ACC112 (cell line): ENCODE results near the gene NINL.

ENCODE experiments used
- H2AFZ ChIP-seq: fragments of 200-600 bp; sonication (generic); one replicate; pipeline ENCODE4 v1.6.0; 2017; ENCODE audit warnings: antibody characterized with exemption, low read length; ENCODE audit not compliant: unreplicated experiment
- H3K27ac ChIP-seq: fragments of 200-600 bp; sonication (generic); 2 replicates; pipeline ENCODE4 v1.5.1; 2014; ENCODE audit warnings: low read depth, mild to moderate bottlenecking, antibody characterized with exemption, low read length, moderate library complexity
- H3K27me3 ChIP-seq: fragments of 200-600 bp; sonication (generic); 2 replicates; pipeline ENCODE4 v1.6.1; 2014; ENCODE audit warnings: mild to moderate bottlenecking, antibody characterized with exemption, low read length, moderate library complexity, mixed read lengths; ENCODE audit not compliant: insufficient read depth
- H3K36me3 ChIP-seq: fragments of 200-600 bp; sonication (generic); 2 replicates; pipeline ENCODE4 v1.6.1; 2016; ENCODE audit warnings: mild to moderate bottlenecking, antibody characterized with exemption, low read length, moderate library complexity, mixed read lengths; ENCODE audit not compliant: insufficient read depth
- H3K4me1 ChIP-seq: fragments of 200-600 bp; sonication (generic); one replicate; pipeline ENCODE4 v1.6.1; 2016; ENCODE audit warnings: low read length, mixed read lengths; ENCODE audit not compliant: insufficient read depth, unreplicated experiment, control insufficient read depth
- H3K4me3 ChIP-seq: fragments of 200-600 bp; sonication (generic); 2 replicates; pipeline ENCODE4 v1.5.1; 2014; ENCODE audit warnings: mild to moderate bottlenecking, low read depth, low read length
- H3K79me2 ChIP-seq: fragments of 200-600 bp; sonication (generic); one replicate; pipeline ENCODE4 v1.6.0; 2016; ENCODE audit warnings: low read length; ENCODE audit not compliant: control insufficient read depth, unreplicated experiment, insufficient read depth

NINL gene

DNA sequence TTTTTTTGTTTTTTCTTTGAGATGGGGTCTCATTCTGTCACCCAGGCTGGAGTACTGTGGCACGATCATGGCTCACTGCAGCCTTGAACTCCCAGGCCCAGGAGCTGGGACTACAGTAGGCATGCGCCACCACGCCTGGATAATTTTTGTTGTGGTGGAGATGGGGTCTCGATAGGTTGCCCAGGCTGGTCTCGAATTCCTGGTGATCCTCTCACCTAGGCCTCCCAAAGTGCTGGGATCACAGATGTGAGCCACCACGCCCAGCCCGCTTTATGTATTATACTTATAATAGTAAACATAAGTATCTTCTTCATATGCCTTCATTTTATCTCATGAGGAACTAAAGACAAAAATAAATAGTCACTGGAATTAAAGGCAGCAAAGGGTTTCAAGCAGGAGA lies 114.3 kb downstream of the NINL start:
- H3K36me3 ChIP-seq: no peaks in the 10 kb centered on the region
- no peak overlapping the region for H2AFZ ChIP-seq

GRCh38 chr20:25470045-25470444 lies 115.3 kb downstream of the NINL start:
- no peak overlapping the region for H2AFZ ChIP-seq
- H3K4me1 ChIP-seq: no peaks in the 10 kb centered on the region
- no peaks in the 10 kb centered on the region for H3K79me2 ChIP-seq
- H3K27me3 ChIP-seq: no peaks in the 10 kb centered on the region
- no peaks in the 10 kb centered on the region for H3K36me3 ChIP-seq
- no peak overlapping the region for H3K4me3 ChIP-seq
- H3K27ac ChIP-seq: no peak overlapping the region

More for the DNA sequence above, 114.3 kb downstream of the NINL start:
- H3K4me1 ChIP-seq: no peaks in the 10 kb centered on the region
- H3K79me2 ChIP-seq: no peaks in the 10 kb centered on the region
- H3K27ac ChIP-seq: no peak overlapping the region
- no peaks in the 10 kb centered on the region for H3K27me3 ChIP-seq
- no peak overlapping the region for H3K4me3 ChIP-seq

GRCh38 chr20:25469558-25469957 lies 115.8 kb downstream of the NINL start:
- Histone ChIP-seq H3K4me1 (no peaks in the 10 kb centered on the region), H2AFZ (no peak overlapping the region), H3K4me3 (no peak overlapping the region), H3K27ac (no peak overlapping the region), H3K36me3 (no peaks in the 10 kb centered on the region), H3K79me2 (no peaks in the 10 kb centered on the region), H3K27me3 (no peaks in the 10 kb centered on the region)

DNA sequence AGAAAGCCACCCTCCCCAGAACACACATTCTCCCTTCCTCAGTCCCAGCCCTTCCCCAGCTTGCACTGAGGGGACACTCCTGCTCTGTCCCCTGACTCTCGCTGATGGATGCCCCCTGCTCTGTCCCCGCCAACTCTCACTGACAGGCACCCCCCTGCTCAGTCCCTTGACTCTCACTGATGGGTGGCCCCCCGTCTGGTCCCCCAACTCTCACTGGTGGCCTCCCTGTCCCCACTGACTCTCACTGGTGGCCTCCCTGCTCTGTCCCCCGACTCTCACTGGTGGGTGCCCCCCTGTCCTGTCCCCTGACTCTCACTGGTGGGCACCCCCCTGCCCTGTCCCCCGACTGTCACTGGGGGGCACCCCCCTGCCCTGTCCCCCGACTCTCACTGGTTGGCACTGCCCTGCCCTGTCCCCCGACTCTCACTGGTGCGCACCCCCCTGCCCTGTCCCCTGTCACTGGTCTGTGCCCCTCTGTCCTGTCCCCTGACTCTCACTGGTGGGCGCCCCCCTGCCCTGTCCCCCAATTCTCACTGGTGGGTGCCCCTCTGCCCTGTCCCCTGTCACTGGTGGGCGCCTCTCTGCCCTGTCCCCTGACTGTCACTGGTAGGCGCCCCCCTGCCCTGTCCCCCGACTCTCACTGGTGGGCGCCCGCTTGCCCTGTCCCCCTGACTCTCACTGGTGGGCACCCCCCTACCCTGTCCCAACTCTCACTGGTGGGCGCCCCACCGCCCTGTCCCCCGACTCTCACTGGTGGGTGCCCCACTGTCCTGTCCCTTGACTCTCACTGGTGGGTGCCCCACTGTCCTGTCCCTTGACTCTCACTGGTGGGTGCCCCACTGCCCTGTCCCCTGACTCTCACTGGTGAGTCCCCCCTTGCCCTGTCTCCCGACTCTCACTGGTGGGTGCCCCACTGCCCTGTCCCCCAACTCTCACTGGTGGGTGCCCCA lies 116.9 kb downstream of the NINL start:
- no peaks in the 10 kb centered on the region for H3K79me2 ChIP-seq
- H3K4me1 ChIP-seq: no peaks in the 10 kb centered on the region
- H3K4me3 ChIP-seq: no peak overlapping the region
- H2AFZ ChIP-seq: no peak overlapping the region
- H3K27me3 ChIP-seq: no peaks in the 10 kb centered on the region
- no peaks in the 10 kb centered on the region for H3K36me3 ChIP-seq
- H3K27ac ChIP-seq: no peak overlapping the region

DNA sequence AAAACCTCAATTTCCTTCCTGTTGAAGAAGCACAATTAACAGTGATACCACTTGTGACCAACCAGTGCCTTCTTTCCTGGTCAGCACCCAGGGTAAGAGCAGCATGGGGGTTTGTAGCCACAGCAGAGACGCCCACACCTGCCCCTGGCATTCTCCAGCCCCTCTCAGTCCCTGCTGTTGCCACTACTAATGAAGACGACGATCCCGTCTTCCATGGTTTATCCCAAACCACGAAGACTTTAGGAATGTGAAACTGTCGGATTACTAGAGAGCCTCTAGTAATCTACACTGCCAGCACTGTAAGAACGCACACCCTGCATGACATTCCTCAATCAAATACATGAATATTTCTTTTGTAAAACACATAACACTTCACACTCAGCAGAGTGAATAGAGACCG lies 117.9 kb downstream of the NINL start:
- Histone ChIP-seq H3K27ac (no peak overlapping the region), H3K27me3 (no peaks in the 10 kb centered on the region), H3K36me3 (no peaks in the 10 kb centered on the region), H3K79me2 (no peaks in the 10 kb centered on the region), H2AFZ (no peak overlapping the region), H3K4me3 (no peak overlapping the region), H3K4me1 (no peaks in the 10 kb centered on the region)

DNA sequence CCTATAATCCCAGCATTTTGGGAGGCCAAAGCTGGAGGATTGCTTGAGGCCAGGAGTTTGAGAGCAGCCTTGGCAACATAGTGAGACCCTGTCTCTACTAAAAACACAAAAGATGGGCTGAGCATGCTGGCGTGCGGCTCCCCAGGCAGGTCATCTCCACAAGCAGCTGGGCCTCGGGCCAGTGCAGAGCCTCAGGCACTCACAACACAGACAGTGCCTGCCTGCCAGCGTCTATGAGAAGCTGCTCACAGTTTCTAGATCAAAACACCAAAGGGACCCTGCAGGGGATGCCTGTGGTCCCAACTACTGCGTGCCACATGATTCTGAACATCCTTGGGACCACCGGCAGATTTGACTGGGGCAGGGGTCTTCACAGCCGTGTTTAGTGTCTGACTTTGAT lies 118.5 kb downstream of the NINL start:
- Histone ChIP-seq H3K27me3 (no peaks in the 10 kb centered on the region), H3K4me3 (no peak overlapping the region), H3K36me3 (no peaks in the 10 kb centered on the region), H3K79me2 (no peaks in the 10 kb centered on the region), H3K4me1 (no peaks in the 10 kb centered on the region), H2AFZ (no peak overlapping the region), H3K27ac (no peak overlapping the region)

- no peaks in the 10 kb centered on the region for H3K4me1 ChIP-seq
- no peaks in the 10 kb centered on the region for H3K36me3 ChIP-seq
- no peaks in the 10 kb centered on the region for H3K27me3 ChIP-seq
- H3K79me2 ChIP-seq: no peaks in the 10 kb centered on the region
- H3K4me3 ChIP-seq: no peak overlapping the region
- H2AFZ ChIP-seq: no peak overlapping the region
- H3K27ac ChIP-seq: no peak overlapping the region
Observed at GRCh38 chr20:25465243-25466135, 119.8 kb downstream of the NINL start.

- Histone ChIP-seq H3K79me2 (no peaks in the 10 kb centered on the region), H3K4me1 (no peaks in the 10 kb centered on the region), H3K27me3 (no peaks in the 10 kb centered on the region), H3K4me3 (no peak overlapping the region), H2AFZ (no peak overlapping the region), H3K36me3 (no peaks in the 10 kb centered on the region), H3K27ac (no peak overlapping the region)
Observed at GRCh38 chr20:25464501-25465242, 120.7 kb downstream of the NINL start.

DNA sequence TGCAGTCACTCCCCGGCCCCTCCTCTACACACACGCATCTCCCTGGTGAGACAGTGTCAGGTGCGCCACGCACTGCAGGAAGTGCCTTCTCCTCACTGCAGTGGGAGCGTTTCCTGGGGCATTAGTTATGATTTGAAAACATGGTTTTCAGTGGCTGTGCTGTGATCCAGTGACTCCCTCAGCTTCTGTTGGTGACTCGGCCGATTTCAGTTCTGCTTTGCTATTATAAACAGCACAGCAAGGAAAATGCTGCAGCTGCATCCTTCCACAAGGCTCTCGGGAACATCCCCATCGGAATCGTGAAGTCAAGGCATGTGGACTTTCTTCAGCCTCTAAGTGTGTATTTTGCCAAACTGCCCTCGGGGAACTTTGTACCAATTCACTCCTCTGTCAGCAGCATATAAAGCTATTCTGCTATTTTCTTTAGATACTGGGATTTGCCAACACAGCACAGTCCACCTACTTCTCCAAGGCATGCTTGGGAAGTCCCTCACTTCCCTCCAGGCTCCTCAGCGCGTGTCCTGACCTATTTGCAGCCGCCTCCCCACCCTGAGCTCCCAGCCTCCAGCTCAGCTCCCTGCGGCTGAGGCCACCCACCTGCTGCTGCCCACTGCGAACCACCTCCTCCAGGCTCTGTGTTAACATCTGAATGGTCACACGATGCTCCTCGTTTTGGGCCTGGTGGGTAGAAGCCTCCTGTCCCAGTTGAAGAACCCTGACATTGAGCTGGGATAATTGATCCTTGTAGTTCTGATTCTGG lies 123.4 kb downstream of the NINL start:
- H3K27me3 ChIP-seq: no peaks in the 10 kb centered on the region
- H3K36me3 ChIP-seq: no peaks in the 10 kb centered on the region
- H2AFZ ChIP-seq: no peak overlapping the region
- H3K27ac ChIP-seq: no peak overlapping the region
- H3K79me2 ChIP-seq: no peaks in the 10 kb centered on the region
- H3K4me1 ChIP-seq: no peaks in the 10 kb centered on the region
- no peak overlapping the region for H3K4me3 ChIP-seq

DNA sequence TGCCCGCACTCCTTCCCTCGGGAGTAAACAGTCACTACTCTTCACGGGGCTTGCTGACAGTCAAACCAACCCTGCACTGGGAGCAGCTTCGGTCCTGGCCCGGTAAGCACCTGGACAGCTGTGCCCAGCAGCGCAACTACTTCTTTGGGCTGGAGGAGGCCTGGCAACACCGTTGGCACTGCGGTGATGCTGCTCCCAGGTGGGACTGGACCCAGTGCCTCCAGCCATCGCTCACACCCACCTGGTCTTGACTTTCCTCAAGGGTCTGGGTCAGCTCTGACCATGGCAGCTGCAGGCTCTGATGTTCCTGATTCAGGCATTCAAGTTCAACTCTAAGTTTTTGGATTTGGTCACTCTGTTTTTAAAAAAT lies 124.1 kb downstream of the NINL start:
- Histone ChIP-seq H3K27ac (no peak overlapping the region), H2AFZ (no peak overlapping the region), H3K27me3 (no peaks in the 10 kb centered on the region), H3K79me2 (no peaks in the 10 kb centered on the region), H3K36me3 (no peaks in the 10 kb centered on the region), H3K4me3 (no peak overlapping the region), H3K4me1 (no peaks in the 10 kb centered on the region)
